Kidney glomerular epithelial cell (primary cell): ENCODE results near the gene KIRREL1.
A peak's percentile ranks its signal among the peaks of the same experiment; 100 is the strongest.

ENCODE experiments used
- DNase-seq: peaks from one replicate; lab custom pipeline; 2025; lab: John Stamatoyannopoulos, UW

Gene KIRREL1

DNA sequence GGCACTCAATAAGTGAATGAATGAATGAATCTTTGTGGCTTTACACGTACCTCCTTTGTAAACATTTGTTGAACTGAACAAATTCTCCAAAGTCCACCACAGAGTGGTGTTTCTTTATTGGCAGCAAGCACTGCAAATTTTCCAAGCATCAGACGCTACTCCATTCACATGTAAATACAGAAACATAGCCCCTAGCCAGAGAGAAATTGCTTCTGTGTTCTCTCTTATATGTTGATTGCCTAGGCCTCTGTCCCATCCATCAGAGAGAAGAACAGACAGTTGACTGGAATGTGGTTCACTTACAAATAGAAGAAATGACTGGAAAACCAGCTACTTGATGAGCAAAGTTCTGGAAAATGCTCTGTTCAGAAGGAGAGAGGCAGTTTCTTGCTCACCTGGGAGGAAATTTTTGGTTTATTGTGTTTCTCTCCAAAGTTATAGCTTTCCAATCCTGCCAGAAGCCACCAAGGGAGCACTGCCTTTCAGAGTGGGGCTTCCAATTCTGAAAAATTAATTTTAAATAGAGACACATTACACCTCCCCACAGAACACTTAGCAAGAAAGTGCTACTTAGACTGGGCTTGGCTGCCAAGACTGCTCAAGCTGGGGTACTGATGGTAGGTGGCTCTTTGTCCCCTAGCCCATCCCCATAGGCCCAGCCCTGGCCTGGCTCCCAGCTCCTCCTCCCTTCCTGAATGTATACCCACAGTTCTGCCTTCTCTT is 18.1 kb upstream of the KIRREL1 start:
- no peak for DNase-seq

GRCh38 chr1:157976888-157977287 is 16.6 kb upstream of the KIRREL1 start:
- DNase-seq, result no peak

- no peak for DNase-seq
Observed at GRCh38 chr1:157978586-157979403, 14.7 kb upstream of the KIRREL1 start.

- DNase-seq, result no peak
Observed at GRCh38 chr1:157982136-157982535, 11.3 kb upstream of the KIRREL1 start.

DNA sequence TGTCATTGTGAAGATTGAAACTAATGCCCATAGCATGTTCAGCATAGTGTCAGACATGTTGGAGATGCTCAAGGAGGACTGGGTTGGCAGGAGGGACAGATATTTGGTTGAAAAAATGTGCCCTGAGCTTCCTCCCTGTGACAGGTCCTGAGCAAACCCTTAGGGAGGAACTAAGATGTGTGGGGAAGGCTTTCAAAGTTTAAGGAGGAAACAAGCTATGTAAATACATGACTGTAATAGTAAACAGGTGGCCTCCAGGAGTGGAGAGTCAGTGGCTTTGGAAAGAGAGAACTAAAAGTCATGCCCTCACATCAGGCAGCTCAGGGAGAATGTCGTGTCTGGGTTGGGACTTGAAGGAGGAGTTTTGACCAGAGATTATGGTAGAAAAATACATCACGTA is 9.7 kb upstream of the KIRREL1 start:
- no peak for DNase-seq

DNA sequence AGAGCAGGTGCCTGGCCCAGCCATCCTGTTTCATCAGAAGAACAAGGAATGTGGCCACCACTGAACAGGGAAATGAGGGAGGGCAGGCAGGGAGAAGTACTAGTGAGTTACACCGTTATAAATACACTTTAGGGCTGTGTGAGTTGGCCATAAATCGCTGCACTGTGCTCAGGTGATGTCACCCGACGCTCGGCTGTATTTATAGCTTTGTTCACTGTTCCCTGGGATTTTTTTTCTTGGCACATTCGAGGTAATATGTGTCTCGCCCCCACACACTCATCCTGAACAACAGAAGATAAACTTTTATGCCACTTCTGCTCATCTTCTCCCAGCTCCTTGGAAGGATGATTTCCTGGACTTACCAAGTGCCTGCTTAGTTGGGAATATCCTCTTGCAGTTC is 9.0 kb upstream of the KIRREL1 start:
- peak; percentile 45 for DNase-seq

GRCh38 chr1:157985473-157985872 is 8.0 kb upstream of the KIRREL1 start:
- DNase-seq, result no peak

- DNase-seq, result no peak
Observed at GRCh38 chr1:157988002-157988401, 5.4 kb upstream of the KIRREL1 start.

DNA sequence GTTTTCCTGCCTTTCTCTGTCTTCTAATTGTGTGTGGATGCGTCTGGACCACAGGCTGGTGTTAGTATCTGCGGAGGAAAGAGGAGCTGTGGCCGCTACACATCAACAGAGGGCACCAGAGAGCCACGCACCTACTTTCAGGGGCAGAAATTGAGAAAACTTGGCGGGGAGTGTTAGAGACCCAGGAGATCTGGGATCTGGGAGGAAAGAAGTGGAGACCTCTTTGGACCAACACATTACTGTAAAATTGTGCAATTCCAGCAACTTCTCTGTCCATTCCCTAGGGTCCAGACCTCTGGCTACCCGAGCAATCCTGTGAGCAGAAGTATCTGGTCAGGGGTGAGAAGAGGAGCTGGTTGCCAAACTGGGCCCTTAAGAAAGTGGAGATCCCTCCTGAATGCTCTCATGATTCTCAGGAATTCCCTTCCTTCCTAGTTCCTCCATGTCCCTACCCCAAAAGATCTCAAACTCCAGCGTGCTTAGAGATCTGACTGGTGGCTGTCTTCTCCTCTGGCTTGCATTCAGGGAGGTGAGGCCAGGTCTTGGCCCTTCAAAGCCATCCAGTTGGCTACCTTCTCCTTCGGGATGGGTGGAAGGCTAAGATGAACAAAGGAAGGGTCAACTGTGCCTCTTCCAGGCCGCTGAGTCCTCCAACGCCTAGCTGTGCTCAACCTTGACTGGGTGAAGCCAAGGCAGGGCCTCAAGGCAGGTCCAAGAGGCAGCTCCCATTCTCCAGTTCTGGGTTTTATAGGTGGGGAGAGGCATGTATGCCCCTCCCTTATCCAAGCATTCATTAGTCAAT is 1.2 kb upstream of the KIRREL1 start:
- peak; percentile 81 for DNase-seq

GRCh38 chr1:157992833-157993146 is 655 bp upstream of the KIRREL1 start:
- DNase-seq, result no peak

DNA sequence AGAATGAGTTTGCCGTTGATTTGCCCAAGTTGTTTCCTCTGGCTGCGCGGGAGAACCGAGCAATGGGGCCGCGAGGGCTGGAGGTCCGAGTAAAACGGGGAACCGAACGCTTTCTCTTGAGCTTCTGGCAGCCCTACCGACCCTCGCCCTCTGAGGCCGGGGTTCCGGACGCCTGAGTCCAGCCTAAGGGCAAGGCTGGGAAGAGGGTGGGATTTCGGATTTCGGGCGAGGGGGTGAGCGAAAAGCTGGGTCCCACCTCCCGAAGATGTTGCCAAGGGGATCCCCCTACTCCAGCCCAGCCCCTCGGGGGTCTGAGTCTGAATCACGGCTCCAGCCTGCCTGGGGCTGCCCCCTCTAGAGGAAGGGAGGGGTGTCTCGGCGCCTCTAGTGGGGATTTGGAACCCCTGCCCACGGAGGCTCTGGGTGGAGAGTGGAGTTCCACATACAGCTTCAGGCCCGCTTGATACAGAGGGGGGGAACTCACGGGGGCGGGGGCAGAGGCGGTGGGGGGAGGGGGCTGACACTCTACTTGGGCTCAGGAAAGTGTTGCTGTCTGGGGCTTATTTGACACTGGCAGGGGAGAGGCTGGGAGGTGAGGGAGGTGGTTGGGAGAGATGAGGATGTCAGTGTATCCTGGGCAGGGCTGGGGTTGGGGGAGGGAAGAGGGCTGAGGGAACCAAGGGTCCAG is 617 bp downstream of the KIRREL1 start:
- DNase-seq, result no peak

DNA sequence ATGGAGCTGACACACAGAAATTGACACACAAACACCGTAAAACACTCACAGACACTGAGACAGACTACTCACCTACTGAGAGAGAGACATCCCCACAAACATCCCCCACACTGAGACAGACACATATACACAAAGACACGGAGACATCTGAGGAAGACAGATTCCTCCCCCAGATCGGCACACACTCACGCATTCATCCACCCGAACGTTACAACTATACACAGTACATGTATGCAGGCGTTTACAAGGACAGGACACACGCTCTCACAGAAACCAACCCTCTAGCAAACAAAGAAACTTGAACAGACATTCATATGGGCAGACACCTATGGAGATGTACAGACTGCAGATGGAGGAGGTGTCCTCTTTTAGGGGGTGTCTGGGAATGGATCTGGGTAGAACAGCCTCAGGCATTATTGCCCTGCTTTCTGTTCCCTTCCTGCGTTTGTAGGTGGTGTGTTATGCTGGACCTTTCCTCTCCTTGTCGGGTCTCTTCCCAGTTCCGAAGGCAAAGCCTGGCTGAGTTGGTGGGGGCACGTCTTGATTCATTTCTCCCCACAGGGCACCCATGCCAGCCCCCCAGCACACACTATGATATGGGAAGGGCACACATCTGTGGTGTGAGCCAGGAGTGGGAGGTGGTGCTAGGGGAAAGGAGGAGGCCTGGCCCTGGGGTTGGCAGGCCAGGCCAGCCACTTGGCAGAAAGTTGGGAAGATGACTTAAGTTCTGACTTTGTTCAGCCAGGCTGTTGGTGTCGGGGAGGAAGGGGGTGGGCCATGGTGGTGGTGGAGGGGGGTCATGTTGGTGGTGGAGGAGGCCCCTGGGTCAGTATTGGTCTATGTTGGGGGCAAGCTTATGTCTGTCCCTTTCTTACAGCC is 1.5 kb downstream of the KIRREL1 start:
- DNase-seq, result peak; percentile 45

DNA sequence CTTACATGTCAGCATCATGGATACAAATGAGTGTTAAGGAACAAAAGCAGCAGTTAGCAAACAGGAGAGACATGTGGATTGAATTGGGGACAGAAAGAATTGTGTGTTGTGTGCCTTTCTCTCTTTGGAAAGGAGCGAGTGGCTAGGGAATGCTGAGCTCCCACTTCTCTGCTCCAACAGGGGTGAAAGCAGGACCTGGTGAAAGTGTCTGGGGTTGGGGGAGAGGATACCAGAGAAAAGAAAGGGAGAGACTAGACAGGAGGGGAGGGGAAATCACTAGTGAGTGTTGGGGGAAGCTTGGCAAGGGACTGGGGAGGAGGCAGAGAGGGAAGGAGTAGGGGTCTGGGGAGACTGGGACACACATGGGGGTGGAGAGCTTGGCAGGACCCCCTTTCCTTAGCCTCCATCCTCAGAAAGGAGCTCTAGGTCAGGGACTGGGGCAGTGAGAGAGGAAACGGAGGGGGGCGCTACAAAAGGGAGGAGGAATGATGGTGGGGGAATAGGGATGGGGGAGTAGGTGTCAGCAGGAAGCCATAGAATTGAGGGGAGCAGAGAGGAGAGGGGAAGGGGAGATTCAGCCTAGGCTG is 2.2 kb downstream of the KIRREL1 start:
- no peak for DNase-seq

- DNase-seq, result no peak
Observed at GRCh38 chr1:157996433-157996832, 3.0 kb downstream of the KIRREL1 start.

- no peak for DNase-seq
Observed at GRCh38 chr1:158000507-158000906, 7.1 kb downstream of the KIRREL1 start.

DNA sequence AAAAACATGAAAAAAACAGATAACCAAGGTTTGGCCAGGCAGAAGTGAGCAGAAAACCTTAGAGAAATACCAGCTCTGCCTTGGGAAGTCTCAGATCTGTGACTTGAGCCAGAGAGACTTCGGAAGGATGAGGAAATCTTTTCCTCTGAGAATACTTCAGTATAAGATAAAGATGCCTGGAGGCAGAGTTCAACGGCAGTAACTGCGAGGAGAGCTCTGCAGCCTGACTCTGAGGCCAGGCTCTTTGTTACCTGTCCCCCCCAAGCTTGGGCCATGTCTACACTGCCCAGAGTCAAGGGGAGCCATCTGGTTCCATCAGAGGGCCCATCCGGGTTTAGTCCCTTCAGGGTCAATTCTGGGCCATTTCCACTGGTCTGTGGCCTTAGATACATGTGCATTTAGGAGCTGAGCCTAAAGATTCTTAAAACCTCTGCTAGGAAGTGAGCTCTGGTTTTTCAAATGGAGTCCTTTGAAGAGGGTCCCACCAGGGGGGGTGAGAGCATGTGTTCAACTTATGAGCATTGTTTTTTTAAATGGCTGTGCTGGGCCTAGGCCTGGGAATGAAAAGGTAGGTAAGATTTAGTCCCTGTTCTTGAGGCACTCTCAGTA is 8.7 kb downstream of the KIRREL1 start:
- DNase-seq, result peak; percentile 32

GRCh38 chr1:158002631-158003405 is 9.4 kb downstream of the KIRREL1 start:
- DNase-seq, result peak; percentile 99

DNA sequence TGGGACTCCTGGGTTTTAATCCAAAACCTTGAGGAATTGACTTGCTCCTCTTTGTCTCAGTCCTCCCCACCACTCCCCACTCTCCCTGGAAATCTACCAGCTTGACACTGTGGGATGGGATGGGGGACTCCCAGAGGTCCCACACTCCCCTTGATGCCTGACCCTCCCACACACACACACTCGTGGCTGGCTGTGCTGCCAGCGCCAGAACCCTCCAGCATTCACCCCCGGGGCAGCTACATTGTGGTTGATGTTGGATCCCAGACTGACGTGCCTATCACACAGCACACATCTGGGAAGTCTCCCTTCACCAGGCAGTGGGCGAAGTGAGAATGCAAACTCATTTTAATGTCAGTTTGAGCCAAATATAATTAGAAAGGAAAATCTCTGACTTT is 10.0 kb downstream of the KIRREL1 start:
- peak; percentile 76 for DNase-seq

DNA sequence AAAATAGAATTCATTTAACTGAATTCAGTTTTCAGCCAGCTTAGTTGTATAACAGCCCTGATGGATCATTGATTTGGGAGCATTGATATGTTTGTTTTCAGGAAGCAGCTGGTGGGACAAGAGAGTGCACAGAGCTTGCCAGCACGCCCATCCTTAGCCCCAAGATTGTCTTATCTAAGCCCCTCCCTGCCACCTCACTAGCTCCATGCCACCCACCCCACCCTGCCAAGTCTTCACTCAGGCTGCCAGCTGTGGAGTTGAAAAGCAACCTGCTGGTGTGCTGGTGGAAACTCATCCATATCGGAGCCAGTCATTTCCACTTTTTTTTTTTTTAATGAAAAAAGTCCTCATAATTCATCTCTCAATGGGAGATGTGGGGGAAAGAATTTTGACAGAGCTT is 11.8 kb downstream of the KIRREL1 start:
- no peak for DNase-seq

DNA sequence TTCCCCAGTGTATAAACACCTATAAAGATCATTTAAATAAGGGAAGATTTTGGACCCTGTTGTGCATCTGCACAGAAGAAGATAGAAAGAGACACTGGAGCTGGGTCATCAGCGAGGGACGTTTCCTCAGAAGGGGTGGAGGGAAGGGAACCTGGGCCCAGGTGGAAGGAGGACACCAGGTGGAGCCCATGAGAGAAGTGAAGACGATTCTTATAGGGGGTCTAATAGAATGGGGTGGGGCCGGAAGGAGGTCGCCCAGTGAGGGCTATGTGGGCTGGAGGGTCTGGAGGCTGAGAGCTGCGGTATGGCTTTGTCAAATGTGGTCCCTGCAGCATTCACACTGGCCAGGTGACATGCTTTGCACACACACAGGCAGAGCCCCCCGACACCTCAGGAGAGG is 13.7 kb downstream of the KIRREL1 start:
- no peak for DNase-seq
